ENCODE results near the gene FRMD6. TPM values are rescaled to one million over a fixed set of nuclear protein-coding genes. Genes with fewer than 3 reads are reported as not detected.

FRMD6 gene
- total RNA-seq, 1 donor from 2014 or later: 136 TPM

DNA sequence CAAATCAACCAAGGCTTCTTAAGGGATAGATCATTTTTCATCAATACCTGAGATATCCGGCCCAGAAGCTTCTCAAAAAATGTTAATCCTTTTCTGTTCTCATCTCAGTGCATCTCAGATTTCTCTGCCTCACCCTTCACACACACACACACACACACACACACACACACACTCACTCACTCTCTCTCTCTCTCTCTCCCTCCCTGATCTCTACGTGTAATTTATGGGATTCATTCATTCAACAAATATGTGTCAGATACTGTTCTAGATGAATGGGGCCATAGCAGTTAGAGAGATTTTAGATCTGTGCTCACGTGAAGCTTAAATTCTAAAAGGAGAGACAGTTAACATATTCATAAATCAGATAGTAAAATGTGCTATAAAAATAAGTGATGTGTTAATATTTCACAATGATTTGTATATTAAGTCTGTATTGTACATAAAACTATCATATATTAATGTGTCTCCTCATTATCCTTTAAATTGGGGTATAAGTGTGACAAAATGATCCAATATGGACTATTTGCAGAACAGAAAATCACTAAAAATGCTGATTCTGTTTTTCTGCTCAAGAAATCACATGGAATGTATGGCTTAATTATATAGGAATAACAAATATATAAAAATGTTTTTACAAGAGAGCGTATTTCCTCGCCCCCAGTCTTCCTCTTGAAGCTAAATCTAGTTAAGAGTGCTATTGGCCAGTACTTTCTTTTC lies 7.3 kb upstream of the FRMD6 start:
- no peak overlapping the region for H3K4me3 ChIP-seq (ENCODE audit: low read depth, low read length)
- H3K36me3 ChIP-seq (ENCODE audit: control insufficient read depth, insufficient read depth, low read length): no peaks in the 10 kb centered on the region
- no peak for FAIRE-seq
- TF ChIP-seq, protein P1, sequence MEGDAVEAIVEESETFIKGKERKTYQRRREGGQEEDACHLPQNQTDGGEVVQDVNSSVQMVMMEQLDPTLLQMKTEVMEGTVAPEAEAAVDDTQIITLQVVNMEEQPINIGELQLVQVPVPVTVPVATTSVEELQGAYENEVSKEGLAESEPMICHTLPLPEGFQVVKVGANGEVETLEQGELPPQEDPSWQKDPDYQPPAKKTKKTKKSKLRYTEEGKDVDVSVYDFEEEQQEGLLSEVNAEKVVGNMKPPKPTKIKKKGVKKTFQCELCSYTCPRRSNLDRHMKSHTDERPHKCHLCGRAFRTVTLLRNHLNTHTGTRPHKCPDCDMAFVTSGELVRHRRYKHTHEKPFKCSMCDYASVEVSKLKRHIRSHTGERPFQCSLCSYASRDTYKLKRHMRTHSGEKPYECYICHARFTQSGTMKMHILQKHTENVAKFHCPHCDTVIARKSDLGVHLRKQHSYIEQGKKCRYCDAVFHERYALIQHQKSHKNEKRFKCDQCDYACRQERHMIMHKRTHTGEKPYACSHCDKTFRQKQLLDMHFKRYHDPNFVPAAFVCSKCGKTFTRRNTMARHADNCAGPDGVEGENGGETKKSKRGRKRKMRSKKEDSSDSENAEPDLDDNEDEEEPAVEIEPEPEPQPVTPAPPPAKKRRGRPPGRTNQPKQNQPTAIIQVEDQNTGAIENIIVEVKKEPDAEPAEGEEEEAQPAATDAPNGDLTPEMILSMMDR (IDR thresholded peaks at IDR 0.05; ENCODE audit: insufficient read depth, low read length, severe bottlenecking): no peak
- no peaks in the 10 kb centered on the region for H3K27me3 ChIP-seq (ENCODE audit: control insufficient read depth, insufficient read depth, low read length)
- no peak for DNase-seq (ENCODE audit: low read depth)

DNA sequence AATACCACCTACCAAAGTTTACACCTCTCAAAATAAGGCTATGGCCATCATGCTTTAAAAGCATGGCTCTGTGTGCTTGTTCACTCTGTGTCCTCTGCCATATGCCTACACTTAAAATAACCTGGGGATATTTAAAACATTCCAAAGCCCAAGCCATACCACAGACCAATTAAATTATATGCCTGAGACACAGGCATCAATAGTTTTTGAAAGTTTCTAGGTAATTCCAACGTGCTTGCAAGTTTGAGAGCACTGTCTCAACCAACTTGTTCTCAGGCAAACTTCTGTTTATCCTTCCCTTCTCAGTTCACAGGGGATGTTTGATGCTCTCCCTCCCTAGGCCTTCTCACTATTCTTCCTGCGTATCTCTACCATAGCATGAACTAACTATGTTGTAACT lies 3.4 kb upstream of the FRMD6 start:
- TF ChIP-seq, protein P1 (IDR thresholded peaks at IDR 0.05; ENCODE audit: insufficient read depth, low read length, severe bottlenecking): no peak
- no peak for DNase-seq (ENCODE audit: low read depth)
- no peaks in the 10 kb centered on the region for H3K27me3 ChIP-seq (ENCODE audit: control insufficient read depth, insufficient read depth, low read length)
- H3K4me3 ChIP-seq (ENCODE audit: low read depth, low read length): no peak overlapping the region
- no peaks in the 10 kb centered on the region for H3K36me3 ChIP-seq (ENCODE audit: control insufficient read depth, insufficient read depth, low read length)
- no peak for FAIRE-seq

DNA sequence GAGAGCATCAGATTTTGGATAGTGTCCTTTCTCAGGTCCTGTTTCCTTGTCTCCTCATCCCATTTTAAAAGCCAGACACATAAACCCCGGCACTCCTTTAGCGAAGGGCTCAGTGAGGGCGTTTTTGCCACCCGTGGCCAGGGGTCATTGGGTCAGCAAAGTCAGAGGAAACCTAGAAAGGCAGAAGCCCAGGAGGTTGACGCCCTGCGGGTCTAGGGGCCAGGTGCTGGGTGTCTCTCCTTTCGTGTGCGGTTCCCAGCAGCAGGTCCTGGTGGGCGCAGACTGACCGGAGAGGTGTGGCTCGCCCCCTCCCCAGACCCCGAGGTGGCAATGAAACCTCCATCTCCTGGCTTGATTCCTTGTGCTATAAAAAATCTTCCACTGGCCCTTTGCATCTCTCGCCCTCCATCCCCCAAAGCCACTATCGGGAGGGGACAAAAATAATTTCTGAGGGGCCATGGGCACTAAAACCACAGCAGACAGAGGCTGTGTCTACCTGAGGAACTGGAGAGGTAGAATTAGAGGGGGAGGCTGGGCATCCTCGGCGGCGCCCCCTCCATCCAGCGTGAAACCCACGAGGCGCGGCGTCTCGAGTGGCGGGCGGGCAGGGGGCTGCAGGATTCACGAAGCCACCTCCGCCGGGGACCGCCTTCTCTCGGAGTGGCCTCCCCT lies 858 bp upstream of the FRMD6 start:
- TF ChIP-seq, protein P1 (IDR thresholded peaks at IDR 0.05; ENCODE audit: insufficient read depth, low read length, severe bottlenecking): no peak
- Histone ChIP-seq H3K36me3 (ENCODE audit: control insufficient read depth, insufficient read depth, low read length) (no peaks in the 10 kb centered on the region), H3K27me3 (ENCODE audit: control insufficient read depth, insufficient read depth, low read length) (no peaks in the 10 kb centered on the region), H3K4me3 (ENCODE audit: low read depth, low read length) (peak overlapping the region; percentile 63)
- no peak for DNase-seq (ENCODE audit: low read depth)
- FAIRE-seq: no peak

DNA sequence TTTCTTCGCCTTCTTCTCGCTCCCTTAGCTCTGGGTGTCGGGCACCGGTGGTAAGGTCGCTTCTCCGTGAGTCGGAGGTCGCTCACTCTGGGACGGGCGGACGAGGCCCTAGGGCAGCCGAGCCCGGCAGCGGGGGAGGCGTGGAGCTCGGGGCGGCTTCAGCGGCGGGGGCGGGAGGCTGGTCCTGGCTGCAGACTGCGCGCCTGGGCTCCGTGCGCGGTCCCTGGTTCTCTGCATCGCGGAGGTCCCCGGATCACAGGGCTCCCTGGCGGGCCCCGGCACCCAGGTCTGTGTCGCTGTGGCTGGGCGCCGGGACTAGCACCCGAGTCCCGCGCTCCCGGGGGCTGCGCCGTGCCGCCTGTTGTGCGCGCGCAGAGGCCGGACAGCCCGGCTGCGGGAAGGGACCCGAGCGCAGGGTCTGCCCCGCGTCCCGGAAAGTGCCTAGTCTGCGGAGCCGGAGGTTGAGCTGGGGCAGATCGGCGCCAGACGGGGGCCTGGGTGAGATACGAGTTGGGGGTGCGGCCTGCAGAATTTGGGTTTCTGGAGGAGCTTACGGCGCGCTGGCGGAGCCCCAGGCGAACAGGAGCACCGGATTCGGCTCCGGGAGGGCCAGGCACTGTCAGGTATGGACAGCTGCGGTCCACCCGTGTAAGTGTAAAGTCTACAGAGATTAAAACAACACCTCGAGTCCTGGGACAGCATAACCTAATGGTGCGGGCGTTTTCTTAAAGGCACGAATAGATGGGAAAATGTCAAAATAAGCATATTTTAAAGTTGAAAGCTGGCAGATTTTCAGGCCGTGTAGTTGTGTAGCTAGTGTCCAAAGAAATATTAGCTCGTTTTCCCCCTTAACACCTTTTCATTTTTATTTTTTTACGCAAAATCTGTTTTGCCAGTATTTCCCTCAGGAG lies 713 bp downstream of the FRMD6 start:
- H3K4me3 ChIP-seq (ENCODE audit: low read depth, low read length): peak overlapping the region; percentile 63
- H3K36me3 ChIP-seq (ENCODE audit: control insufficient read depth, insufficient read depth, low read length): no peaks in the 10 kb centered on the region
- no peak for FAIRE-seq
- TF ChIP-seq, protein P1 (IDR thresholded peaks at IDR 0.05; ENCODE audit: insufficient read depth, low read length, severe bottlenecking): no peak
- H3K27me3 ChIP-seq (ENCODE audit: control insufficient read depth, insufficient read depth, low read length): no peaks in the 10 kb centered on the region
- no peak for DNase-seq (ENCODE audit: low read depth)

DNA sequence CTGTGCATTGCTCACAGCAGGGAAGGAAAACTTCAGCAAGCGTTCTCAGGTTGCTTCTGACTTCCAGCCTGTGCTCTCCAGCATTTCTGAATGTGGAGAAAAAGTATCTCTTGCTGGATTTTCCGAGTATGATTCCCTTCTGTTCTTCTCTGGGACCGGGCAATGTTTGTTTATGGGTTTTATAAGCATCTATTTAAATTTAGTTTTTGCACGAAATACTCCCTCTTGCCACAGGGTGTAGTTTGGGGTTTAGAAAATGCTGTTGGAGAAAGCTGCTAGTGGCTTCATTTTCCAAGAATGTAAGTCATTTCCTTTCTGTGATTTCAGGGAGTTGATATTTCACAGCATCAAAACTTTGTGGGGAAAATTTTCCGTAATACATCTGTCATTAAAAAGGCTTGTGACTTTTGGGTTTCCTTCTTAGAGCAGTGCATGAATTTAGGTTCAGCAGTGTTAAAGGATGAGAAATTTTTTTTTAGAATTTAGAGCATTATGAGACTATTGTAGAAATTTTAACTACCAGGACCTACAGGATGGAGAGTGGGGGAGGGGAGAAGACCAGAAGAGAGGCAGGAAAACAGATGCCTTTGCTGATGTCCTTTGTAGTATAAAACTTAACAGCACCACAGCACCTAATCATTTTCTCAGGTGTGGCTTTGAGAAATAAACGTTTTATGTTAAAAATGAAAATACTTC lies 1.5 kb downstream of the FRMD6 start:
- H3K27me3 ChIP-seq (ENCODE audit: control insufficient read depth, insufficient read depth, low read length): no peaks in the 10 kb centered on the region
- TF ChIP-seq, protein P1 (IDR thresholded peaks at IDR 0.05; ENCODE audit: insufficient read depth, low read length, severe bottlenecking): no peak
- FAIRE-seq (no peak), DNase-seq (ENCODE audit: low read depth) (peak; percentile 42)
- H3K36me3 ChIP-seq (ENCODE audit: control insufficient read depth, insufficient read depth, low read length): peaks cover 1% of the 10 kb centered on the region
- peak overlapping the region; percentile 63 for H3K4me3 ChIP-seq (ENCODE audit: low read depth, low read length)

Measured in bronchial epithelial cell (primary cell).